ENCODE results near the gene ATP10A.
"Not testable (repeated sequence)": the region's sequence is repeated elsewhere in the genome, so short reads cannot be mapped to it uniquely, and the experiment has no call there.

ATP10A gene

GRCh38 chr15:25856059-25856458, 7.1 kb downstream of the ATP10A start:
- not testable (repeated sequence) for DNase-seq (ENCODE audit: low read depth)

- DNase-seq (ENCODE audit: low read depth), result no peak
Measured at GRCh38 chr15:25852661-25853524, 10.2 kb downstream of the ATP10A start.

DNA sequence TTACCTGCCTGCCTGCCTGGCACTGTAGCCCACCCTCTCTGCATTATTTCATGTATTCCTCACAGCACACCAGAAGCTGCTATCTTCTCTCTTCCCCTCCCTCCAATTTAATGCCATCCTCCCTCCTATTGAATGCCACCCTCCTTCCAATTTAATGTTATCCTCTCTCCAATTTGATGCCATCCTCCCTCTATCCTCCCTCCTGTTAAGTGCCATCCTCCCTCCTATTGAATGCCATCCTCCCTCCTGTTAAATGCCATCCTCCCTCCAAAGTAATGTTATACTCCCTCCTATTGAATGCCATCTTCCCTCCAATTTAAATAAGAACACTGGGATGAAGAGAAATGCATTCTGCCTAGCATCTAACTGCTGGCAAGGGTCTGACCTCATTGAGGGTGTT, 11.1 kb downstream of the ATP10A start:
- DNase-seq (ENCODE audit: low read depth), result no peak

DNA sequence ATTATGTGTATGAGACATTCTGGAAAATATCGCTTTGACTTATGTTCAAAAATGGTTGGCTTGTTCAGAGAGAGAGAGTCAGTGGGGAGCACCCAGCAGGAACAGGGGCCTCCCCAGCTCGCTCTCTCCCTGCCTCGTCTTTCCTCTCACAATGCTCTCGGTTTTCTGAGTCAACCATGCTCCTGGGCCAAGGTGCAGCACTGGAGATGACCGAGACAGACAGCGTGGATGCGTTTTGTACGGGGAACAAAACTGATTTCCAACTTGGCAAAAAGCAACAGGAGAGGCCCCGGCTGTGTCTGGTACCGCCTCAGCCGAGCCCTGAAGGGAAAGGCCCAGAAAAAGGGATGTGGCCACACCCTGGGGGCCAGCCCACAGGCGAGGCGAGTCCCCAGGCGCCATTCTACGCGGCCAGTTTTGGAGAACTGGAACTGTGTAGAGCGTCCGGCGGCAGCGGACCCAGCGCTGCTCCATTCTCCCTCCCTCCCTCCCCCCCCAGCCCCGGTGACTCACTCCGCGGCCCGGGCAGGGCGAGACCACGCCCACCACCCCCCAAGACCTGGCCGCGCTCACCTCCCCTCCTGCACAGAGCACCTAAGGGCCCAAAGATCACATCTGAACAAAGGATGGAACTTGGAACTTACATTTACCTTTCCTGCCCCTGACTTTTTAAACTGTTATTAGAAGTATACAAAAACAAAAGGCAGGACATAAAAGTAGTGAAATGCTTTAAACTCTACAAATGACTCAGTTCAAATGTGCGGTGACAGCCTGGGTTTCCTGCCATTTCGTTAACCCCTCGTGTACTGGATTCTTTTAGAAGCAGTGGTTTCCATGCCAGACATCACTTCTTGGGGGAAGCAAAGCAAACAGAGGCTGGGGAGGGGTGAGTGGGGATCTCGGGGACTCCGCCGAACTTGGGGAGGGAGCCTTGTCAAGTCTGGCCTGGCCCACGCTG, 12.7 kb downstream of the ATP10A start:
- DNase-seq (ENCODE audit: low read depth), result peak; percentile 59

DNA sequence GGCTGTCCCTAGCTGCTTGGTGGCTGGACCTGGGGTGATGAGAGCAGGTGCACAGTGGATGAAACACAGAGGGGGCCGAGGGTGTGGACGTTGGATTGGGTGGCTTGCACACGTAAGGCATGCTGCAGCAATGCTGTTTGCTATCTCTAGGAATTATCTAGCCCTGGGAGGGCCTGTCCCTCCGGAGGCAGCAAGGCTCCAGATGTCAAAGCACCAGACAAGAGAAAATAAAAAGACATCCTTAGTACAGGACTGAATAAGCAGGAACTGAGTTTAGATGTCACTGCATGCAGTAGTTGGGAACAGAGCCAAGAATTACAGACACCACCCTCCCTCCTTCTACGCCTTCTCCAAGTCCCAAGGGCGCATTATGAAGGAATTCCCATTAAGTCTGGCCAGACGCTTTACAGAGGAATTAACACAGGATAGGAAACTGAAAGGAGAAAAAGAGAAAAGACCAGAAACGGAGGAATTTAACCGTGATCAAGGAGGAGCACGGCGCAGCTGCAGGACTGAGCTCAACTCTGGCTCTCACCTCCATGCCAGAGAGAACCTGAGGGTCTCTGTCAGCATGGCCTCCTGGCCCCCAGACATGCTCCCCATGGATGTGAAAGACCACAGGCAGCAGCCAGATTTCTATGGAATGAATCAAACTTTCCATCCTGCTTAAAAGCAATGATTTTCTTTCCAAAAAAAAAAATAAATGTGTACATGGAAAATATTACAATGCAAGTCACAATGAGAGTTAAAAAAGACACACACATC, 13.8 kb downstream of the ATP10A start:
- no peak for DNase-seq (ENCODE audit: low read depth)

DNA sequence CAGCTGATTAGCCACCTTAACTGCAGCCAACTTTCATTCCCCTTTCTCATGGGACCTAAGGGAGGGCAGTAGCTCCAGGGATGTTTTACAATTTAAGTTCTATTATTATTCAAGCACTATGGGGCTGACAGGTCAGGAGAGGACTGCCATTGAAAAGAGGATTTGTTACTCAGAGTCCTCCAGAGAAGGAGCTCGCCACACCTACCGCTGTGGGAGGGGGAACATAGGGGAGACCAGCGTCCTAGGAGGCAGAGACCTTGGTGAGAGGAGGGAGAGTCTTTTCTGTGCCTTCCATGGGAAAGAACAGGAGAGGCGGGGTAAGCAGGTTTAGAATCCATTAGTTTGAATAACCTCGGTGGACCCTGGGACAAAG, 14.4 kb downstream of the ATP10A start:
- no peak for DNase-seq (ENCODE audit: low read depth)

DNA sequence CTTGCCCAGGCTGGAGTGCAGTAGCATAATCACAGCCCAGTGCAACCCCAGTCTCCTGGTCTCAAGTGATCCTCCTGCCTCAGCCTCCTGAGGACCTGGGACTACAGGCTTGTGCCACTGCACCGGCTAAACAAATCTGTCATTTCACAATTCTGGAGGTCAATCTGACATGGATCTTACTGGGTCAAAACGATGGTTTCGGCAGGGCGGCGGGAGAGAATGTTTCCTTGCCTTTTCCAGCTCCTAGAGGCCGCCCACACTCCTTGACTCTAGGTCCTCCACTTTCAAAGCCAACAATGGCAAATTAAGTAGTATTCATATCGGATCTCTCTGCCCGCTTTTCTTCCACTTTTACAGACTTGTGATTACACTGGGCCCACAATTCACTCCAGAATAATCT, 14.8 kb downstream of the ATP10A start:
- DNase-seq (ENCODE audit: low read depth), result no peak

DNA sequence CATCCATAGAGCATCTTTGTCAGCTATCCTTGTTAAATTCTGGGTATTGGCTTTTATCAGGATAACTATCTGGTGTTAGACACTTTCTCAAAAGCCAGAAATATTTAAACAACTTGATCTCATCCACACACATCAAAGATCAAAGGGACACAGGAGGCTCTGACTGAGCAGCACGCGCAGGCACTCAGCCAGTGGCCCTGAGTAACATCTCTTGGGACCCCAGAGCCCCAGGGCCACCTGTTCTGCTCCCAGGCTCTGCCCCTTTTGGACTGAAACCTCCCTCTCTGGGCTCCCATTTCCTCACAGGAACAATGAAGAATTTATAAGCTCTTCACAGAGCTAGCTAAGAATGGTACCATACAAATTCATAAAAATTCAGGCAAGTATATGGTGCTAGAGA, 16.1 kb downstream of the ATP10A start:
- DNase-seq (ENCODE audit: low read depth), result no peak

DNA sequence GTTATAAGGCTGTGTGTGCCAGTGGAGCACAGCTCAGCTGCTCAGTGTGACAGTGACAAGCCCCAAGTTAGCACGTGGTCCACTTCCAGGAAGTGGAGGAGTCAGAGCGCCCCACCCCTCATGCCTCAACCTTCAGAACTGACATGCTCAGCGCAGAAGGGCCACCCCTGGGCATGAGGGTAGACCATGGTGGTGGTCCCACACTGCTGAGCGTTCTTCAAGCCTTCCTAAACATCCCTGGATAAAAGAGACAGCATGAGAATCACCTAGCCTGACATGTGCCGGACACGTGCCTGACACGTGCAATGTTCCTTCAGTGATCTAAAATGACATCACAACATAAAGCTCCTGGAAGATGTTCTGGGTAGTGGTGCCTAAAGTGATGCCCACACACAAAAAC, 16.8 kb downstream of the ATP10A start:
- DNase-seq (ENCODE audit: low read depth), result no peak

GRCh38 chr15:25844981-25845680, 18.0 kb downstream of the ATP10A start:
- no peak for DNase-seq (ENCODE audit: low read depth)

DNA sequence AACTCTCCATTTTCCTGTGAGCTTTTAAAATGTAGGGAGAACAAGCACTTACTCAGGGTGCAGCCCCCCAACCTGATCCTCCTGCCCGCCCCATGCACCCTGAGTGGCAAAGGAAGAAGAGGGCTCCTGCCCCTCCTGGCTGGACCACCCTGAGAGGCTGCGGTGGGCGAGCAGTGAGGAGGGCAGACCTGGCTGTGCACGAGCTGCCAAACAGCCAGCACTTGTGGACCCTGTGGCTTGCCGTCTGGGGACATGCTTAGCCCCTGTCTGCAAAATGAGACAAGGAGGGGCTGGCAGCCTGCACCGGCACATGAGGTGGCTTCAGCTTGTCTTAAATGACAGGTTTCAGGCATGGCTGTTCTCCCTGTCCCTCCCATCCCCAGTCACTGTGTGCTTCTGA, 18.6 kb downstream of the ATP10A start:
- DNase-seq (ENCODE audit: low read depth), result no peak

GRCh38 chr15:25844076-25844475, 19.1 kb downstream of the ATP10A start:
- DNase-seq (ENCODE audit: low read depth), result no peak

DNA sequence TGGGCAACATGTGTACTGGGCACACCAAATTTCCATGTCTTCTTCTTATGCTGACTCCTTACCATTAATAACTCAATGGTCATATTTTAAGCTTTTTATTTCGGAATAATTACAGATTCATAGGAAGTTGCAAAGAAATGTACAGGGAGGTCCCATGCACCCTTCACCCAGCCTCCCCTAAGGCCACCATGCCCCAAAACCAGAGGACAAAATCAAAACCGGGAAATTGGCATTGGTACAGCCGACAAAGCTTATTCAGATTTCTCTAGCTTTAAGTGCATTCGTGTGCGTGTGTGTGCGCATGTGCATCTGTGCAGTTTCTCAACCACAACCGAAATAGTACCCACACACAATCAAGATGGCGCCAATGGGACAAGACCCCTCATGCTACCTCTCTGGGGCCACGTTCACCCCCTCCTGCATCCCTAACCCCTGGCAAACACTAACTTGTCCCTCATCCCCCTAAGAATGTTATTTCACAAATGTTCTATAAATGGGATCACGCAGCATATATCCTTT, 23.4 kb downstream of the ATP10A start:
- DNase-seq (ENCODE audit: low read depth), result no peak

DNA sequence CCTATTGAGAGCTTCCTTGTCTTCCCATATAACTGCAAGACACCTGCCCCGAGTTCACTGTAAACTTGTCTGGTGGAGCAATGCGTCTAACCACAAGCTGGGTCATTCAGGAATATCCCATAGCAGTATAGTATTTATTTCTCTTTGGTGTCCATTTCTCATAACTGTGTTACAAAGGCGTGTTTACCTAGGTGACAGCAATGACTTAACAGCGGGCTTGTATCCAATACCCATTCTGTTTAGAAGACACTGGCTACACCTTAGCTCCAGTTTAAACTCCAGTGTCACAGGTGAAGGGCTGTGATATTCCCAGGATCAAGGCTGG, 24.3 kb downstream of the ATP10A start:
- DNase-seq (ENCODE audit: low read depth), result no peak

GRCh38 chr15:25838191-25838870, 24.8 kb downstream of the ATP10A start:
- no peak for DNase-seq (ENCODE audit: low read depth)

- no peak for DNase-seq (ENCODE audit: low read depth)
Measured at GRCh38 chr15:25832158-25832557, 31.0 kb downstream of the ATP10A start.

- no peak for DNase-seq (ENCODE audit: low read depth)
Measured at GRCh38 chr15:25830844-25831451, 32.2 kb downstream of the ATP10A start.

DNA sequence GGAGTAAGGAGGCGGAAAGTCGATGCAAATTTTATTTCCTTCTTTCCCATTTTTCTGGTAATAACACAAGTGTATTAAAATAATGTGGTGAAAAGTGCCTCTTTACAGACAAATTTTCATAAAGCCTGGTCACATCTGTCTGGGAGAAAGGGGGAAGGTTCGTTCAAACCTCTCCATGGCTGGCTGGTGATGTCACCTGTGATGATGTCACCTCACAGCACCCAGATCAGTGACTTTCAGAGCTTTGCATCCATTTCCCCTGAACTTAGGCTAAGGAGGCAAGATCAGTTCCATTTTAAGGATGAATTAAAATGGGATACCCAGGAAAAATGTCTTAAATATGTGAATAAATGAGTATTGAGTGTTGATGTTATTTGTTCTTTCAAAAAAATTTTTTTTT, 34.1 kb downstream of the ATP10A start:
- no peak for DNase-seq (ENCODE audit: low read depth)

DNA sequence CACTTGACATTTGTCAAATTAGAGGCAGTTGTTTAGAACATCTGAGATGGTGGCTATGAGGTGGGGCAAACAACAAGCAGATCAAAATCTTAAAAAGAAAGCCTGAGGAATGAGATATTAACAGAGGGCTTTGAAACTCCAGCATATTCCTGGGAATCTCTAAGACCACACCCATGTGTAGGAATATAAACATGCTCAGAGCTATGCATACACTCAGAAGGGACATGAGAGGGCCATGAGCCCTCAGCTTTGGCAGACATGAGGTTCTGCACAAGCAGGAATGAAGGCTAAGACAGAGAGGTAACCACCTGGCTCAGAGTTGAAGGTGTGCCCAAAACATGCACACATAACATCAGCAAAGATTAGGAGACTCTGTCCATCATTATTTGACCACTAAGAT, 37.9 kb downstream of the ATP10A start:
- no peak for DNase-seq (ENCODE audit: low read depth)

- no peak for DNase-seq (ENCODE audit: low read depth)
Measured at GRCh38 chr15:25824618-25825017, 38.5 kb downstream of the ATP10A start.

DNA sequence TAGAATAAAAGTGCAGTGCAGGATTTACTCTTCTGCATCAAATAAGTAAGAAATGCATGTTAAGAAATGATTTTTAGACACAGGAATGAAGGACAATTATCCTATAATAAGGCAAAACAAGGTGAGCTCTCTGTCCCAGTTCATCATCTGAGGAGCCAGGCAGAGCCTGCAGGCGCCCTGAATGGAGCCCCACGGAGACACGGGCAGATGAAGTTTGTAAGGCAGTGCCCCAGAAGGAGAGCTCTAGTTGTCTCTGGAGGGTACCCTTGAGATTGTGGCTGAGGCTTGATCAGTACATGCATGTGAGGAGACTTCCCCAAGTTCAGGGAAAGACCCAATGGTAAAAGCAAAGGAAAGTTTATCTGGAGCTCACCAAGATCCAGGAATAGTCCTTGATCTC, 50.3 kb downstream of the ATP10A start:
- DNase-seq (ENCODE audit: low read depth), result no peak

Data from activated T-cell treated with anti-CD3 and anti-CD28 coated beads for 1 hour (primary cell).